ENCODE measurements around the gene KIF16B. TPM values are rescaled to one million over a fixed set of nuclear protein-coding genes. Genes with fewer than 3 reads are reported as not detected.

Gene KIF16B
- total RNA-seq, 4 donors from 2014 or later, result 15.7 to 29.0 (median 19.3) TPM

DNA sequence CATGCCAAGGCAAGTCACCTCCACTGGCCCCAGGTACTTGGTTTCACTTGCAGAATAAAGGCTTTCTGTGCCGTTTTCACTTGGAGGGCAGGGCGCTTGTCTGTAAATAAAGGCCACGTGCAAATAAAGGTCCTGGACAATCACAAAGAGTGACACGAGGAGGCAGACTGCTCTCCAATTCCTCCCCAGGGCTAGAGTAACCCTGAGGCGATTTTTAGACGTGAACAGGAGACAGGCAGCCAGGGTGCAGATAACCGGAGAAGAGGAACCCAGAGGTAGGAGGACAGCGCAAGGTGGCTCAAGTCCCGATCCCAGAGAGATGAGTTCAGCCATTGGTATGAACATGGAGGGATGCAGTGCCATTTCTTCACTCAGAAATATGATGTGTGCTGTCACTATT, 327.4 kb downstream of the KIF16B start:
- ATAC-seq (ENCODE audit: low FRiP score), result no peak
- DNase-seq (ENCODE audit: low spot score), result no peak
- no peak for TF ChIP-seq CTCF (IDR thresholded peaks at IDR 0.05)

DNA sequence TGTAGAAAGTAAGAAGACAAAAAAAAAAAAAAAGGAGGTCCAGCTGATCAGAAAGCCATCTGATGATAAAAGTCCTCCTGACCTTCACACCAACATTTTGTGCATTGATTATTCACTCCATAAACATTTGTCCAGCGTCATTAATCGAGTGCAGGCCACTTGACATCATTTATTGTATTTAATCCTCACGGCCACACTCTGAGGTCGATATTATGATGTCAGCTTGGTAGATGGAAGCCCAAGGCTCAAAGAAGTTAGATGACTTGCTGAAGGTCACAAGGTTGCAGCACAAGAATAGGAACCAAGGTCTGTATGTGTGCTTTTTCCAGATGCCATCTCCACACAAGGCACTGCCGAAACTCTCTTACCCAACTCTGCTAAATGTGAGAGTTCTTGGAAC, 328.4 kb downstream of the KIF16B start:
- DNase-seq (ENCODE audit: low spot score) (no peak), ATAC-seq (ENCODE audit: low FRiP score) (no peak)
- no peak for TF ChIP-seq CTCF (IDR thresholded peaks at IDR 0.05)

DNA sequence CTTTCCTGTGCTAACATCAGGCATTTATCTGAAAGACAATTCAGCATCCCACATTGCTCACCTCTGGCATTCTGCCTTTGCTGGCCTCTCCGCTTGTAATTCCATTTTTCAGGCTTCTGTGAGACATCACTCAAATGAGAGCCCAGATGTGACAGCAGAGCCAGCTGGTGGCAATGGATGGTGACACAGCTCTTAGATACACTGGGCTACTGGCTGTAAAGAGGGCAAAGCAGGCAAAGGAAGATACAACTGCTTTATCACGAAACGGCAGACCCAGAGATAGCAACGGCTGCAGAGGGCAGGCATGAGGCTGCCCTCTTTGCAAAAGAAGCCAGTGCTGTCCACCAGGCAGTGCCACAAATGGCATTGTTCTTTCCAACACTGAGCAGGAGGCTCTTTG, 329.8 kb downstream of the KIF16B start:
- no peak for ATAC-seq (ENCODE audit: low FRiP score)
- DNase-seq (ENCODE audit: low spot score), result no peak
- TF ChIP-seq CTCF (IDR thresholded peaks at IDR 0.05), result no peak

- DNase-seq (ENCODE audit: low spot score) (no peak), ATAC-seq (ENCODE audit: low FRiP score) (no peak)
- no peak for TF ChIP-seq CTCF (IDR thresholded peaks at IDR 0.05)
Observed at GRCh38 chr20:16241911-16242310, 331.3 kb downstream of the KIF16B start.

DNA sequence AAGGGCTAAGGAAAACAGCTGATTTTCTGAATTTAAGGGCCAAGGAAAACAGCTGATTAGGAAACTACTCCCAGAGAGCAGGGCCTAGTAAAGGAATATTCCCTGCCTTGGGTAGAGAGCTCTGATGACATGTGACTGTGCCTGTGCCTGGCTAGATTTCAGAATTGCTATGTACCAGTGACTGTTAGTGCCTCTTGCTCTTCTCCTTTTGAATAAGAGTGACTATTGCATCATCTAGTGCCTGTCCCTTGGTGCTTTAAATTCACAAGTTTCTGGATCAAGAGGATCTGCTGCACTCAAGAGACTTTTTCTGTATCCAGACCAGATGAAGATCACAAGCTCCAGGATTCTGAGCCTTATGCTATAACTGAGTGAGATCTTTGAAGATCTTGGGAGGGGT, 332.9 kb downstream of the KIF16B start:
- DNase-seq (ENCODE audit: low spot score) (no peak), ATAC-seq (ENCODE audit: low FRiP score) (no peak)
- TF ChIP-seq CTCF (IDR thresholded peaks at IDR 0.05), result no peak

DNA sequence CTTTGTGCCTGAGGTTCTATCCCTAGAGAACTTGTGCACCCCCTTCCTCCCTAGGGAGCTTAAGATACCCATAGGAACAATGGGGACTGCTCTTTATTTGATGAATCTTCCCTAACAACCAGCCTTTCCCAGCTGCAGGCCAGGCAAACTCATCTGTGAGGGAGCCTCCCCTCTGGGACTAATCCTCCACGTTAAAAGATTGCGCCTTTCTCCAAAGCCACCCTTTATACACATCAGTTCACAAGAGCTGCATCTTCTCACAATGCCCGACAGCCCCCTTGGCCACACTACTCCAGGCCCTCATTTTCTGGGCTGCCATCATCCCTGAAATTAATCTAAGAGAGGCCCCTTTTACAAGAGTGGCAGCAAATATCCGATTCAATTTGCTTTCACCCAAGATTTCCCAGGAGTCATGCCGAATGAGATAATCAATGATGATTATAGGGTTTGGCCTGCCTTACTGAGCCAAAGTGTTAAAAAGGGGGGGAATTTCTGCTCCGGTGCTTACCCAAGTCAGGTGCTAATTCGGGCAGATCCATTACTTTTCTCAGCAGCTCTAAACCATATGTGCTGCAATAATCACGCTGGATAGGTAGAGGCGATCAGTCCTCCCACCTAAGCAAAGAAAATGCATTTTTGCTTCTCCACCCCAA, 336.5 kb downstream of the KIF16B start:
- DNase-seq (ENCODE audit: low spot score) (no peak), ATAC-seq (ENCODE audit: low FRiP score) (no peak)
- no peak for TF ChIP-seq CTCF (IDR thresholded peaks at IDR 0.05)

- no peak for DNase-seq (ENCODE audit: low spot score)
- TF ChIP-seq CTCF (IDR thresholded peaks at IDR 0.05), result no peak
- ATAC-seq (ENCODE audit: low FRiP score), result no peak
Observed at GRCh38 chr20:16230402-16230801, 342.8 kb downstream of the KIF16B start.
